Measurements from ENCODE around the gene ANKDD1B.

DNA sequence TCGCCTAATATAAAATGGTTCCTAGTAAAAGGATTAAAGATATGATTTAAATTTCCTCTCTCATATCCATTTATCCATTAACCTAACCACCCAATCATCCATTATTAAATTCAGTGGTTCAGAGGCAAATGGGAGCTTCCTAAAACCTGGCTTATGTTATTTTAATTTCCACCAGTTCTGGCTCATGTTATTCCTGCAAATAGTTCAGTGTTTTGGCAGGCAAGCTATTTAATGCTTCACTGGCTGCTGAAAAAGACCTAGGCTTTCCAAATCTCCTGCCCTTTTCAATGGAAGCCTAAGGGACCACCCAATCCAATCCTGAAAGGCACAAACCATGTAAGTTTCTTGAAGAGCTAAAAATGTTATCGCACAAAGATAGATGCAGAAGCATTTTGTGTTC, 53.7 kb downstream of the ANKDD1B start:
- TF ChIP-seq, protein P1, sequence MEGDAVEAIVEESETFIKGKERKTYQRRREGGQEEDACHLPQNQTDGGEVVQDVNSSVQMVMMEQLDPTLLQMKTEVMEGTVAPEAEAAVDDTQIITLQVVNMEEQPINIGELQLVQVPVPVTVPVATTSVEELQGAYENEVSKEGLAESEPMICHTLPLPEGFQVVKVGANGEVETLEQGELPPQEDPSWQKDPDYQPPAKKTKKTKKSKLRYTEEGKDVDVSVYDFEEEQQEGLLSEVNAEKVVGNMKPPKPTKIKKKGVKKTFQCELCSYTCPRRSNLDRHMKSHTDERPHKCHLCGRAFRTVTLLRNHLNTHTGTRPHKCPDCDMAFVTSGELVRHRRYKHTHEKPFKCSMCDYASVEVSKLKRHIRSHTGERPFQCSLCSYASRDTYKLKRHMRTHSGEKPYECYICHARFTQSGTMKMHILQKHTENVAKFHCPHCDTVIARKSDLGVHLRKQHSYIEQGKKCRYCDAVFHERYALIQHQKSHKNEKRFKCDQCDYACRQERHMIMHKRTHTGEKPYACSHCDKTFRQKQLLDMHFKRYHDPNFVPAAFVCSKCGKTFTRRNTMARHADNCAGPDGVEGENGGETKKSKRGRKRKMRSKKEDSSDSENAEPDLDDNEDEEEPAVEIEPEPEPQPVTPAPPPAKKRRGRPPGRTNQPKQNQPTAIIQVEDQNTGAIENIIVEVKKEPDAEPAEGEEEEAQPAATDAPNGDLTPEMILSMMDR (IDR thresholded peaks at IDR 0.05; ENCODE audit: low read length), result no peak
- no peak for TF ChIP-seq EZH2phosphoT487 (IDR thresholded peaks at IDR 0.05; ENCODE audit: low read length)

Measured in MM.1S (cell line).